NCI-H1694 (cell line): ENCODE results near the gene RIMBP2.

Experiments
- DNase-seq: peaks from one replicate; lab custom pipeline; 2025; lab: John Stamatoyannopoulos, UW

The RIMBP2 gene

GRCh38 chr12:130538343-130539095, 177.6 kb downstream of the RIMBP2 start:
- no peak for DNase-seq

- no peak for DNase-seq
These were observed 178.4 kb downstream of the RIMBP2 start for GRCh38 chr12:130537655-130538054.

GRCh38 chr12:130537051-130537450, 179.0 kb downstream of the RIMBP2 start:
- no peak for DNase-seq

- no peak for DNase-seq
These were observed 185.7 kb downstream of the RIMBP2 start for GRCh38 chr12:130530429-130530828.

- no peak for DNase-seq
These were observed 186.3 kb downstream of the RIMBP2 start for GRCh38 chr12:130529781-130530180.

- no peak for DNase-seq
These were observed 188.9 kb downstream of the RIMBP2 start for GRCh38 chr12:130527239-130527638.

- no peak for DNase-seq
These were observed 189.3 kb downstream of the RIMBP2 start for GRCh38 chr12:130526813-130527212.

- no peak for DNase-seq
These were observed 190.5 kb downstream of the RIMBP2 start for GRCh38 chr12:130525384-130526172.

- DNase-seq: no peak
These were observed 191.3 kb downstream of the RIMBP2 start for GRCh38 chr12:130524759-130525158.

- DNase-seq: no peak
These were observed 192.1 kb downstream of the RIMBP2 start for GRCh38 chr12:130523863-130524614.

GRCh38 chr12:130523208-130523607, 192.9 kb downstream of the RIMBP2 start:
- no peak for DNase-seq

GRCh38 chr12:130522244-130522834, 193.8 kb downstream of the RIMBP2 start:
- DNase-seq: no peak

GRCh38 chr12:130521375-130522124, 194.5 kb downstream of the RIMBP2 start:
- no peak for DNase-seq

GRCh38 chr12:130520784-130521183, 195.3 kb downstream of the RIMBP2 start:
- no peak for DNase-seq

- no peak for DNase-seq
These were observed 198.5 kb downstream of the RIMBP2 start for GRCh38 chr12:130517588-130517987.

GRCh38 chr12:130514149-130514551, 201.9 kb downstream of the RIMBP2 start:
- DNase-seq: no peak

GRCh38 chr12:130513556-130513955, 202.5 kb downstream of the RIMBP2 start:
- no peak for DNase-seq

- no peak for DNase-seq
These were observed 204.8 kb downstream of the RIMBP2 start for GRCh38 chr12:130511285-130511684.

- DNase-seq: no peak
These were observed 206.6 kb downstream of the RIMBP2 start for GRCh38 chr12:130509454-130509853.

- DNase-seq: no peak
These were observed 207.3 kb downstream of the RIMBP2 start for GRCh38 chr12:130508847-130509246.

- DNase-seq: no peak
These were observed 207.8 kb downstream of the RIMBP2 start for GRCh38 chr12:130508318-130508717.
